HFFc6 (cell line): Measurements from ENCODE around the gene ZMAT5. TPM values are rescaled to one million over a fixed set of nuclear protein-coding genes. Genes with fewer than 3 reads are reported as not detected.

Experiments used
- DNase-seq: peaks from one replicate; pipeline ENCODE4 v3.0.0-alpha.2; 2018
- H3K27ac Mint-ChIP-seq: 2 replicates; pipeline ENCODE4 v1.8.0; 2020; ENCODE audit warnings: mild to moderate bottlenecking, mixed read lengths
- H3K27me3 Mint-ChIP-seq: 2 replicates; pipeline ENCODE4 v1.8.0; 2021; ENCODE audit warnings: mild to moderate bottlenecking, moderate library complexity, mixed read lengths; ENCODE audit not compliant: insufficient read depth
- H3K36me3 Mint-ChIP-seq: 2 replicates; pipeline ENCODE4 v1.8.0; 2021; ENCODE audit warnings: low read depth, mixed read lengths
- H3K4me1 Mint-ChIP-seq: 2 replicates; pipeline ENCODE4 v1.8.0; 2020; ENCODE audit warnings: low read depth, mixed read lengths
- H3K4me3 Mint-ChIP-seq: 2 replicates; pipeline ENCODE4 v1.8.0; 2020; ENCODE audit warnings: mild to moderate bottlenecking, moderate library complexity, mixed read lengths
- H3K9me3 Mint-ChIP-seq: 2 replicates; pipeline ENCODE4 v1.8.0; 2020; ENCODE audit warnings: mild to moderate bottlenecking, mixed read lengths
- CTCF ChIP-seq: fragments of 200-600 bp; sonication (generic); IDR thresholded peaks from 2 replicates; pipeline ENCODE4 v1.5.0; 2021; ENCODE audit warnings: antibody characterized with exemption, mild to moderate bottlenecking
- total RNA-seq, 6 experiments: library from RNA; stranded (reverse); fragmentation: NEBNext Ultra II Directional; extraction: Animal tissue kit (Norgen Biotek cat#: 25700); gene quantifications; 2 replicates in 1 of 6; 3 replicates in 5 of 6; pipeline ENCODE4 v1.2.3, GENCODE V29; 2021

Gene ZMAT5
- total RNA-seq, 6 experiments from 2014 or later, result 24.9 to 28.6 (median 26.1) TPM

- Mint-ChIP-seq H3K9me3 (no peaks in the 10 kb centered on the region), H3K27ac (no peak overlapping the region), H3K4me3 (no peak overlapping the region), H3K4me1 (peaks cover 27% of the 10 kb centered on the region), H3K36me3 (no peaks in the 10 kb centered on the region; the same call in 1 of the 2 replicates), H3K27me3 (peaks cover 23% of the 10 kb centered on the region)
- DNase-seq, result peak; percentile 18
- peak; percentile 43 for TF ChIP-seq CTCF
Measured at GRCh38 chr22:29701155-29701999, 65.4 kb downstream of the ZMAT5 start.

GRCh38 chr22:29700900-29701154, 66.0 kb downstream of the ZMAT5 start:
- TF ChIP-seq CTCF, result no peak
- H3K4me3 Mint-ChIP-seq, result no peak overlapping the region
- no peaks in the 10 kb centered on the region; the same call in 1 of the 2 replicates for H3K36me3 Mint-ChIP-seq
- H3K9me3 Mint-ChIP-seq, result no peaks in the 10 kb centered on the region
- DNase-seq, result no peak
- H3K4me1 Mint-ChIP-seq, result peaks cover 27% of the 10 kb centered on the region
- no peak overlapping the region for H3K27ac Mint-ChIP-seq
- peaks cover 21% of the 10 kb centered on the region for H3K27me3 Mint-ChIP-seq

GRCh38 chr22:29700206-29700899, 66.5 kb downstream of the ZMAT5 start:
- H3K9me3 Mint-ChIP-seq, result no peaks in the 10 kb centered on the region
- DNase-seq, result peak; percentile 16
- H3K36me3 Mint-ChIP-seq, result no peaks in the 10 kb centered on the region; the same call in 1 of the 2 replicates
- TF ChIP-seq CTCF, result no peak
- peaks cover 24% of the 10 kb centered on the region for H3K27me3 Mint-ChIP-seq
- H3K27ac Mint-ChIP-seq, result peak overlapping the region; percentile 51; the same call in 1 of the 2 replicates
- H3K4me1 Mint-ChIP-seq, result peaks cover 27% of the 10 kb centered on the region
- H3K4me3 Mint-ChIP-seq, result peak overlapping the region; percentile 47; the same call in 1 of the 2 replicates

- Mint-ChIP-seq H3K4me3 (no peak overlapping the region), H3K27ac (no peak overlapping the region), H3K27me3 (peaks cover 11% of the 10 kb centered on the region), H3K36me3 (no peaks in the 10 kb centered on the region; the same call in 1 of the 2 replicates), H3K4me1 (peaks cover 27% of the 10 kb centered on the region), H3K9me3 (no peaks in the 10 kb centered on the region)
- no peak for DNase-seq
- no peak for TF ChIP-seq CTCF
Measured at GRCh38 chr22:29697853-29698598, 68.8 kb downstream of the ZMAT5 start.

- Mint-ChIP-seq H3K4me3 (no peak overlapping the region), H3K36me3 (no peaks in the 10 kb centered on the region; the same call in 1 of the 2 replicates), H3K4me1 (peaks cover 12% of the 10 kb centered on the region), H3K27ac (no peak overlapping the region), H3K9me3 (no peaks in the 10 kb centered on the region), H3K27me3 (peaks cover 7% of the 10 kb centered on the region)
- no peak for DNase-seq
- no peak for TF ChIP-seq CTCF
Measured at GRCh38 chr22:29695129-29695926, 71.5 kb downstream of the ZMAT5 start.
